Smooth muscle cell (in vitro differentiated cells): ENCODE data around the gene CHST3. TPM values are rescaled to one million over a fixed set of nuclear protein-coding genes. Genes with fewer than 3 reads are reported as not detected.
A peak's percentile ranks its signal among the peaks of the same experiment; 100 is the strongest.

Experiments used
- DNase-seq: peaks from one replicate; lab custom pipeline; 2025; ENCODE audit not compliant: unreplicated experiment; lab: John Stamatoyannopoulos, UW
- H2AFZ ChIP-seq: fragments of 200-600 bp; sonication (generic); 2 replicates; pipeline ENCODE4 v1.6.0; 2016; ENCODE audit warnings: antibody characterized with exemption, low read depth, mild to moderate bottlenecking
- H3F3A ChIP-seq: fragments of 200-600 bp; sonication (generic); 2 replicates; pipeline ENCODE4 v1.6.0; 2017; ENCODE audit warnings: antibody characterized with exemption, low read depth
- H3K27ac ChIP-seq: fragments of 200-600 bp; sonication (generic); 2 replicates; pipeline ENCODE4 v1.5.1; 2016; ENCODE audit warnings: low read depth, mild to moderate bottlenecking
- H3K27me3 ChIP-seq: fragments of 200-600 bp; sonication (generic); 2 replicates; pipeline ENCODE4 v1.6.1; 2016; ENCODE audit warnings: low read depth, mild to moderate bottlenecking
- H3K36me3 ChIP-seq: fragments of 200-600 bp; sonication (generic); 2 replicates; pipeline ENCODE4 v1.5.1; 2016; ENCODE audit warnings: low read depth
- H3K4me1 ChIP-seq: fragments of 200-600 bp; sonication (generic); 2 replicates; pipeline ENCODE4 v1.5.1; 2016; ENCODE audit warnings: low read depth
- H3K4me2 ChIP-seq: fragments of 200-600 bp; sonication (generic); 2 replicates; pipeline ENCODE4 v1.6.0; 2016; ENCODE audit warnings: mild to moderate bottlenecking
- H3K4me3 ChIP-seq: fragments of 200-600 bp; sonication (generic); 2 replicates; pipeline ENCODE4 v1.5.1; 2016; ENCODE audit warnings: mild to moderate bottlenecking
- H3K79me2 ChIP-seq: fragments of 200-600 bp; sonication (generic); 2 replicates; pipeline ENCODE4 v1.6.0; 2016; ENCODE audit warnings: low read depth, mild to moderate bottlenecking
- H3K9ac ChIP-seq: fragments of 200-600 bp; sonication (generic); 2 replicates; pipeline ENCODE4 v1.6.0; 2016; ENCODE audit warnings: low read depth
- H3K9me3 ChIP-seq: fragments of 200-600 bp; sonication (generic); replicated peaks from 2 replicates; pipeline ENCODE4 v1.5.1; 2016; ENCODE audit warnings: low read depth
- H4K20me1 ChIP-seq: fragments of 200-600 bp; sonication (generic); 2 replicates; pipeline ENCODE4 v1.6.0; 2016; ENCODE audit warnings: low read depth
- WGBS: methylation state at CpG from one replicate; pipeline ENCODE4 v1.1.7; 2016; ENCODE audit warnings: low lambda C conversion rate; 5-methylcytosine and 5-hydroxymethylcytosine counted together
- polyA plus RNA-seq: library from polyadenylated mRNA; unstranded; fragments of >200 nt; fragmentation: Nextera tagmentation; extraction: Ambion mirVana; gene quantifications from 2 replicates; pipeline ENCODE4 v1.2.1, GENCODE V29; 2016
- total RNA-seq: library from RNA; depleted of rRNA; stranded (reverse); fragments of >200 nt; gene quantifications from 2 replicates; pipeline ENCODE4 v1.2.3, GENCODE V29; 2014
- TF ChIP-seq, protein P1 (sequence below): fragments of 200-600 bp; sonication (generic); IDR thresholded peaks from 2 replicates; pipeline ENCODE4 v1.5.1; 2017; ENCODE audit warnings: borderline replicate concordance, mild to moderate bottlenecking, antibody characterized with exemption; ENCODE audit not compliant: insufficient read depth, poor library complexity, severe bottlenecking

CHST3 gene
- total and polyA plus RNA-seq, 2 experiments from 2014 or later: 7.0 to 10.6 TPM

DNA sequence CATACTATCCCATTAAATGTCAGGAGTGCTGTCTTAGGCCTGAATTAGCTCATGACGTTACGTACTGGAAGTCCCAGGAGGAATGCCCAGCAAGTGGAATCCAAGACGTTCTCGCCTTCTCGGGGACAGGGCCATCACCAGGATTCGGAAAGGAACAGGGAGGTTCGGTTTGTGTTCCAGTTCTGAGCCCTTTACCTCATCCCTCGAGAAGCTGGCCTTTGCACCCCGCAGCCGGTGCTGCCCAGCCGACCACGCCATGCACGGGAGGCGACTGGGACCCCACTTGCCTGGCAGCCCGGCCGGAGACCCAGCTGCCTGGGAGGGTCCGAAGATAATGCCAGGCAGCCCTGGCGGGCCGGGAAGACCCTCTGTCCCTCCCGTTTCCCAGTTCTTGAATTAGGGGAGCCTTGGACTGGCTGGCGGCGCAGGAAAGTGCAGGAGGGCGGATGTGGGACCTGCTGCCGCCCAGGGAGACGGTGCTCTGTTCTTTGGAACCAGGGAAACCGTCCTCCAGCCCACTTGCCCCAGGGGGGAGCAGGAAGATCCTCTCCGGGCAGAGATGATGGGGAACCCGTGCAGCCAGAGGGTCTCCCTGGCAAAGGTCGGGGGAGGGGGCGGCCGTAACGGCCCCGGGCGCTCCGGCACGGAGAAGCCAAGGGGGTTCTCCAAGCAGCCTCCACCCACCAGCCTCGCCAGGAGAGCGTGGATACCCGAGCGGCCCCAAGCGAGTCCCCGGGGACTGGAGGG lies 671 bp upstream of the CHST3 start:
- Histone ChIP-seq H3K36me3 (no peaks in the 10 kb centered on the region), H3K9ac (peak overlapping the region; percentile 25), H3K4me3 (peak overlapping the region; percentile 91), H2AFZ (peak overlapping the region; percentile 77), H3K27ac (no peak overlapping the region), H3K79me2 (peaks cover 36% of the 10 kb centered on the region), H3K27me3 (no peaks in the 10 kb centered on the region), H3F3A (peaks cover 6% of the 10 kb centered on the region), H3K4me2 (peak overlapping the region; percentile 99), H3K4me1 (peaks cover 19% of the 10 kb centered on the region), H4K20me1 (peaks cover 22% of the 10 kb centered on the region), H3K9me3 (no peaks in the 10 kb centered on the region)
- WGBS: 39% methylated on average over 40 of the region's 42 CpGs
- no peak for DNase-seq
- TF ChIP-seq, protein P1, sequence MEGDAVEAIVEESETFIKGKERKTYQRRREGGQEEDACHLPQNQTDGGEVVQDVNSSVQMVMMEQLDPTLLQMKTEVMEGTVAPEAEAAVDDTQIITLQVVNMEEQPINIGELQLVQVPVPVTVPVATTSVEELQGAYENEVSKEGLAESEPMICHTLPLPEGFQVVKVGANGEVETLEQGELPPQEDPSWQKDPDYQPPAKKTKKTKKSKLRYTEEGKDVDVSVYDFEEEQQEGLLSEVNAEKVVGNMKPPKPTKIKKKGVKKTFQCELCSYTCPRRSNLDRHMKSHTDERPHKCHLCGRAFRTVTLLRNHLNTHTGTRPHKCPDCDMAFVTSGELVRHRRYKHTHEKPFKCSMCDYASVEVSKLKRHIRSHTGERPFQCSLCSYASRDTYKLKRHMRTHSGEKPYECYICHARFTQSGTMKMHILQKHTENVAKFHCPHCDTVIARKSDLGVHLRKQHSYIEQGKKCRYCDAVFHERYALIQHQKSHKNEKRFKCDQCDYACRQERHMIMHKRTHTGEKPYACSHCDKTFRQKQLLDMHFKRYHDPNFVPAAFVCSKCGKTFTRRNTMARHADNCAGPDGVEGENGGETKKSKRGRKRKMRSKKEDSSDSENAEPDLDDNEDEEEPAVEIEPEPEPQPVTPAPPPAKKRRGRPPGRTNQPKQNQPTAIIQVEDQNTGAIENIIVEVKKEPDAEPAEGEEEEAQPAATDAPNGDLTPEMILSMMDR: no peak

DNA sequence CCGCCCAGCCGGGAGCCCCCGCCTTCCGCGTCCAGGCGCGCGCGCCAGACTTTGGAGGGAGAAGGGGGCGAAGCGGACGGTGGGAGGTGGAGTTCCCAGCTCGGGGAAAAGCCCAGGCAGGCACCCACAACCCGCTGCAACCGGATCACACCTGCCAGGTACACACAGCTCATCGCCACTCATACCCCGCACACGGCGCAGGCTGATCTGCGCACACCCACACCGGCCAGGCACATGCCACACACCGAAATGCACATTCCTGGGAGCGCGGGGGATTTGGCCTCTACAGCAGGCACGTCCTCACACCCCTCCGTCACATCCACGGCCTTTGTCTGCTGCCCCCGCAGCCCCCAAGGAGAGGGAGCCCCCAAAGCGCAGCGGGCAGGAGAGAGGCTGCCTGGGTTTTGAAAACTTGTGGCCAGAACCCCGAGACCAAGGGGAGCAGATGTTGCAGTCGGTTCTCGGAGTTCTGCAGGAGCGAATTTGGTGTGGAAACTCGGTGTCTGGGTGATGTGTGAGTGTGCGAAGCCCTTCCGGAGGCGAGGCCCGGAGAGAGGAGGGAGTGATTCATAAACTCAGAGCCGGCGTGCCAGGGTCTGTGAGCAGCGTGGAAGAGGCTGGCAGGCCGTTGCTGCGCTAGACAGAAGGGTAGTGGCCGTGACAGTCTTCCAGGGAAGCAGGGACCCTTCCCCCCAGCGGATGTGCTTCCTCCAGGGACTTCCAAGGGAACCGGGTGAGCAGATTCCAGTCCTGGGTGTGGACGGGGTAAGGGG lies 734 bp downstream of the CHST3 start:
- no peaks in the 10 kb centered on the region for H3K36me3 ChIP-seq
- H3K9ac ChIP-seq: peak overlapping the region; percentile 25
- H3K4me3 ChIP-seq: peak overlapping the region; percentile 91
- no peaks in the 10 kb centered on the region for H3K27me3 ChIP-seq
- peak overlapping the region; percentile 77 for H2AFZ ChIP-seq
- peaks cover 20% of the 10 kb centered on the region for H3K4me1 ChIP-seq
- WGBS: 1% methylated on average over 43 of the region's 48 CpGs
- H4K20me1 ChIP-seq: peaks cover 36% of the 10 kb centered on the region
- peaks cover 44% of the 10 kb centered on the region for H3K79me2 ChIP-seq
- peak overlapping the region; percentile 99 for H3K4me2 ChIP-seq
- TF ChIP-seq, protein P1: no peak
- H3K27ac ChIP-seq: peak overlapping the region; percentile 57
- peak; percentile 28 for DNase-seq
- no peaks in the 10 kb centered on the region for H3K9me3 ChIP-seq
- H3F3A ChIP-seq: peaks cover 5% of the 10 kb centered on the region

DNA sequence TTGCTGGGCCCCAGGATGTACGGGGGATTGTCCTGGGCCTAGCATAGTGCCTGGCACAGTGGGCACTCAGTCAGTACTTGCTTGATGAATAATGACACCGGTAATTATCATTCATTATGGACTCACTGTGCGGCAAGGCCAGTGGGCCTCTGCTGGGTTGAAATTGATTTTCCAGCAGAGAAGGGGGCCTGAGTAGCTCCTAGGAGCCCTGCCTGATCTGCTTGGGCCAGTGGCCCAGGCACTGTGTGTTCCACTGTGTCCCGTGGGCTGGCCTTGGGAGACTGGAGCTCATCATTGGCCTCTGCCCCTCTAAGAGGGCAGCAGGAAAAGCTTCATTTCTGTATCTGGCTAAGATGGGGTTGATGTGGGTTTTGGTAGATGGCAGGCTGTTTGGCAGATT lies 1.4 kb downstream of the CHST3 start:
- Histone ChIP-seq H3K27me3 (no peaks in the 10 kb centered on the region), H3K4me2 (peak overlapping the region; percentile 99), H3K4me1 (peaks cover 23% of the 10 kb centered on the region), H2AFZ (peak overlapping the region; percentile 77), H3K9ac (peak overlapping the region; percentile 25), H3K36me3 (no peaks in the 10 kb centered on the region), H3K4me3 (peak overlapping the region; percentile 91), H3K9me3 (no peaks in the 10 kb centered on the region), H4K20me1 (peaks cover 43% of the 10 kb centered on the region), H3F3A (no peaks in the 10 kb centered on the region), H3K27ac (peak overlapping the region; percentile 57), H3K79me2 (peaks cover 46% of the 10 kb centered on the region)
- no peak for DNase-seq
- TF ChIP-seq, protein P1: no peak
- 49% methylated on average over 4 of the region's 4 CpGs for WGBS
